Epithelial cell of esophagus (primary cell): ENCODE measurements around the gene RGP1.
A peak's percentile ranks its signal among the peaks of the same experiment; 100 is the strongest.

ENCODE experiments used
- DNase-seq: peaks from one replicate; pipeline ENCODE4 v3.0.0; 2010; ENCODE audit warnings: low read depth
- H3K4me3 ChIP-seq: 2 replicates; pipeline ENCODE4 v1.5.1; 2011; ENCODE audit warnings: mild to moderate bottlenecking, low read length, control low read depth
- CTCF ChIP-seq: IDR thresholded peaks from 2 replicates; pipeline ENCODE4 v1.5.1; 2011; ENCODE audit warnings: low read depth, mild to moderate bottlenecking, low read length, control low read depth, inconsistent platforms; ENCODE audit not compliant: insufficient read depth; ENCODE audit errors: missing control alignments

RGP1 gene

DNA sequence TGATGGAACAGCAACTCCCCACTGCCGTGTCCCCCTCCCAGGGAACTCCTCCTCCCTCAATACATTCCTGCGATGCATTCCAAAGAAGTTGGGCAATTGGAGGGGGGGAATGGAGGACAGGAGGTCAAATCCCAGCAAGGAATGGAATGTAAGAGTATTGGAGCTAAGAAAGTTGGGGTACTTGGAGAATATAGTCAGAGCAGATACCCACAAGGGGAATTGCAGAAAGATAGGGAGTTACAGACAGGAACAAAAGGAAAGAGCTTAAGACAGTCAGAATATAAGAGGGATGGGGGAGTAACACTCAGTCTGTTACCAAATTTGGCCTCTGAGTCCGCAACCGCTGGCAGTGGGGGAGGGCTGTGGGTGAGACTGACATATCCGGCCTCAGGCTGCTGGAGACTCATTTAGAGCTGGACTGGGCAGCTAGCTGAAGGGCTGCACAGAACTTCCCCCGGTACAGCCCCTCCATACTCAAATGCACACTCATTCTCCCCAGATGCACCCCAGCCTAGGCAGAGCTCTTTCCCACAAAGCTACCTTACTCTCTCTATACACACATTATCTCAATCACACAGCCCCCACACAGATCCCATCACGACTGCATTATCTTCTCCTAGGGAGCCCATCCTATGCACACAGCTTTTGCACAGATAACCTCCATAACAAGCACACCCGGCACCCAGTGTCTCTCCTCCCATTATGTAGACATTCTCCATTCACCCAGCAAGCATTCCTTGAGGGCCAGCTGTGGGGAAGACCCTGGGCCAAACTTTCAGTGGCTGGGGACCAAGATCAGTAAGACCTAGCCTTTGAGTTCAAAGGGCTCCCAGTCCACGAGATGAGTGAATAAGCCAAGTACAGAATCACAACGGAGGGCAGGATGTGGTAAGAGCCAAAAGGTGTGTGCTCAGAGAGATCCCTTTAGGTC lies 20.8 kb upstream of the RGP1 start:
- TF ChIP-seq CTCF = no peak
- no peak overlapping the region for H3K4me3 ChIP-seq
- peak; percentile 72 for DNase-seq

DNA sequence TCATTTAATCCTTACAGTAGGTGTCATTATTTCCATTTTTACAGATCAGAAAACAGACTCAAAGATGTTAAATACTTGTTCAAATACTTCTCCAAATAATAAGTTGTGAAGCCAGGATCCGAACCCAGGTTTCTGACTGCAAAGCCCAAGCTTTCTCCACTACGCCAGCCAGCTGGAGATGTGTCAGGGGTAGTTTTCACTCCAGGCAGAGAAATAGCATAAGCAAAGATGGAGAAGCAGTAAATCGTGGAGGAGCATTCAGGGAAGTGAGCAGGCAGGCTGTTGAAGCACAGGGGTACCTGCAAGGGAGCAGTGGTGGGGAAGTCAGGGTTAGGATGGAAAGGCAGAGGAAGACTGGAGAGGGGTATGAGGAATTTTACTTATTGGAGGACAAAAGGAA lies 20.0 kb upstream of the RGP1 start:
- no peak overlapping the region for H3K4me3 ChIP-seq

GRCh38 chr9:35729700-35730485 lies 19.2 kb upstream of the RGP1 start:
- TF ChIP-seq CTCF = peak; percentile 80
- H3K4me3 ChIP-seq = no peak overlapping the region
- peak; percentile 82 for DNase-seq

More for the DNA sequence above, 20.0 kb upstream of the RGP1 start:
- DNase-seq = no peak
- TF ChIP-seq CTCF = no peak

- no peak for TF ChIP-seq CTCF
- DNase-seq = no peak
- peak overlapping the region; percentile 87 for H3K4me3 ChIP-seq
These were observed 18.6 kb upstream of the RGP1 start for GRCh38 chr9:35730486-35730854.

DNA sequence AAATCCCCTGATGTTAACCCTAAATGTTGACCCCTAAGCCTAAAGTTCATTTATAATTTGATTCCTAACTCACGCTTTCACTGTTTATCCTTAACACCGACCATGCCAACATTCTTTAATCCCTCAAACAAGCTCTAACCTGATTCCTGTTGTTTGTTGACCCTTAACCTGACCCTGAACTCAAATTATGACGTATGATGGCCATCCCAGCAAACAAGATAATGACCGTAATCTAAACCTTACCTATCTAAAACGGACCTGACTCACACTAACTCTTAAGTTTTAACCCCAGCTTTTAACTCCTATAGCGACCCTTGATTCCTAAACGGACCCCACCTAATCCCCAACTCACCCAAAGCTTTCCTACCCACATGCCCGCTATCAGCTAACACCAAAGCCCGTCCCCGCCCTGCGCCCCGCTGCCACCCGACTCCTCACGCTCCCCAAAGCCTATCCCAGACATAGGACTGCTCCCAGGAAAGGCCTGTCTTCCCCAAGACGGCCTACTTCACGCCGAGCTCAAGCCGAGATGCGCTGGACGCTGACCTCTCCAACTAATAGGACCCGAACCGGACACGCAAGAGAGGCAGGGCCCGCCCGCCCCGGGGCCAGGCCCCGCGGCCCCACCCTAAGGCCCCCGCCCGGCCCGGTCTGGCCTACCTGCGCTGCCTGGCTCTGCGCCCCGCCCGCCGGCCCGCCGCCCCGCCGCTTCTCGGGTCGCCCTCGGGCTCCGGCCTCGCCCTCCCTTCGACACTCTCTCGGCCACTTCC lies 17.5 kb upstream of the RGP1 start:
- peak; percentile 41 for DNase-seq
- no peak for TF ChIP-seq CTCF
- H3K4me3 ChIP-seq = peak overlapping the region; percentile 87

DNA sequence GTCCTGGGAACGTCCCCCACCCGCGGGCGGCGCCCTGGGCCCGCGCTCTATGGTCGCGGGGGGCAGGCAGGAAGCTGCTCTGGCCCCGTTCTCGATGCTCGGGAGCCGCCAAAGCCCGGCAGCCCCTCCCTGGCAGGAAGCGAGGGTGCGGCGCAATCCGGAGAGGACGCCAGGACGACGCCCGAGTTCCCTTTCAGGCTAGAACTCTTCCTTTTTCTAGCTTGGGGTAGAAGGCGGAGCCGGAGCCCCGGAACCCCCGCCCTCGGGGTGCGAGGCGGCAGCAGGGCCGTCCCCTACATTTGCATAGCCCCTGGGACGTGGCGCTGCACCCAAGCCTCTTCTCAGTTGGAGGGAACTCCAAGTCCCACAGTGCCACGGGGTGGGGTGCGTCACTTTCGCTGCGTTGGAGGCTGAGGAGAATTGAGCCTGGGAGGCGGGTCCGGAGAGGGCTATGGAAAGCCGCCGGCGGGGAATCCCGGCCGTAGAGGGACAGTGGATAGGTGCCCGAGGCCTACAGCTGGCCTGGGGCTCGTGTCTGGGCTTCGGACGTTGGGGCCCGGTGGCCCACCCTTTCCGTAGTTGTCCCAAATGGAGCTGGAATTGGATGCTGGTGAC lies 16.8 kb upstream of the RGP1 start, which contains the start of the genes CREB3 and TLN1:
Gene CREB3 (plus strand): TSS at position 482 of the 615 bp plus-strand sequence. CDS start 107 bp downstream, at position 589.
Gene TLN1 (minus strand): TSS at position 11 of the 615 bp plus-strand sequence. CDS start 6,501 bp downstream, outside the sequence.
- no peak for TF ChIP-seq CTCF
- peak within 1 kb of the TSS; percentile 87 for H3K4me3 ChIP-seq
- peak; percentile 99 for DNase-seq
